HG03439 (cell line): ENCODE results near the gene PREP.
"Not testable (repeated sequence)": the region's sequence is repeated elsewhere in the genome, so short reads cannot be mapped to it uniquely, and the experiment has no call there.

Source experiments
- ATAC-seq: cut with Tn5 transposase; IDR thresholded peaks from one replicate; pipeline ENCODE4 v1.9.1; 2021; ENCODE audit warnings: mild to moderate bottlenecking, moderate library complexity; ENCODE audit not compliant: unreplicated experiment

The PREP gene

DNA sequence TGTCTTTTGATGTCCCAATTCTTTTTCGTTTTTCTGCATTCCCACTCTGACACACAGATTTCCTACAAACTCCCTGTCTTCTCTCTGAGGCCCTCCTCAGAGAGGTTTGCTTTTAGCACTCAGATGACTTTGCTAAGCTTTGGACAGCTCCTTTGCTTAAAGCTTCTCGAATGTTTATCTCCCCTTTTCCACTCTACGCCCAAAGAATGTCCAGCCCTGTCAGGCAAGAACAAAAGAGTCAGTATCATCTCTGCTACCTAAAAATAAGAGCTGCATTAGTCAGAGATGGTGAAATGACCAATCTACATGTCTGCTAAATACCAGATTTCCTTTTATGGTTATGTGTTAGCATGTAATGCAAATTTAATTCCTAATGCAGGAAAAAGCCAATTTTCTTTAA, 56.8 kb downstream of the PREP start:
- no peak for ATAC-seq

DNA sequence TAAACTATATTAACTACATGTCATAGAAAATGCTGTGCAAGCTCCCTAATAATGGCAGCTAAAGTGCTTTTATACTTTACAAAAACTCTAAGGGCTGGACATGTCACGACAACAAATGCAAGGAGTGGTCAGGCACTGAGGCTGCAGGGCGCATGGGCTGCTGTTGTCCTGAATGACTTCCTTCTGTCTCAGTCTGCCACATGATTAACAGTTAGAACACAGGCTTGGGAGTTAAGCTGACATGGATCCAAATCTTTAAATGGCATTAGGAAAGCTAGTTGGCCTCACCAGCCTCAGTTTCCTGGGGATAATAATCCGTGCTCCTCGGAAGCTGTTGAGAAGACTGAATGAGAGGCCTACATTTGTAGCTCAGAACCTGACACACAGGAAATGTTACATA, 57.4 kb downstream of the PREP start:
- ATAC-seq = no peak

DNA sequence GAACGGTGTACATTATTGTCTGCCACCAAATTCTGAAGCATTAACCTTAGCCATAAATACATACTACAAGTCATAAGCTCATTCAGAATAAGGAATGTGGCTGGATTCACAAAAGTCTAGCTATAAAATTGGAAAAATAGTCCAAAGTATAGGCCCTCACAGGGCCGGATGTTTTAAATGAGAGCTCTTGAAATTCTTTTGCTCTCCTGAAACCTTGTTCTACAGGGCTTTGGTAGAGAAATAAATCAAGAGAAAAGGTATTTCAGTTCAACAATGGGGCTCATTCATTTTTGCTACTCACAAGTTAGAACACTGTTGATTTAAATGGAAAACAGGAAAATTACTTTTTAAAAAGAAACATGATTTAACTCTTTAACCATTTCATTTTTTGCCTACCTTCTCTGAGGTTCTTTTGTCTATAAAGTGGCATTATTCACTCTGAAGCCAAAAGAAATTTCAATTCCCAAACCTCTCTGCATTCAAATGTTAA, 58.0 kb downstream of the PREP start:
- ATAC-seq = no peak

DNA sequence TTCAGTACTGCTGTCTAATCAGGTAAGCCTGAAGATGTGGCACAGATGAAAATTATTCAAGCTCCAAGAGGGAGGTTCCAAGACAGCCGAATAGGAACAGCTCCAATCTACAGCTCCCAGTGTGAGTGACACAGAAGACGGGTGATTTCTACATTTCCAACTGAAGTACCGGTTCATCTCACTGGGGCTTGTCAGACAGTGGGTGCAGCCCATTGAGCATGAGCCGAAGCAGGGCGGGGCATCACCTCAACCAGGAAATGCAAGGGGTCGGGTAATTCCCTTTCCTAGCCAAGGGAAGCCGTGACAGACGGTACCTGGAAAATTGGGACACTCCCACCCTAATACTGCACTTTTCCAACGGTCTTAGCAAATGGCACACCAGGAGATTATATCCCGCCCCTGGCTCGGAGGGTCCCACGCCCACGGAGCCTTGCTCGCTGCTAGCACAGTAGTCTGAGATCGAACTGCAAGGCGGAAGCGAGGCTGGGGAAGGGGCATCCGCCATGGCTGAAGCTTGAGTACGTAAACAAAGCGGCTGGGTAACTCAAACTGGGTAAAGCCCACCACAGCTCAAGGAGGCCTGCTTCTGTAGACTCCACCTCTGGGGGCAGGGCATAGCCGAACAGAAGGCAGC, 64.4 kb downstream of the PREP start:
- ATAC-seq = not testable (repeated sequence)

DNA sequence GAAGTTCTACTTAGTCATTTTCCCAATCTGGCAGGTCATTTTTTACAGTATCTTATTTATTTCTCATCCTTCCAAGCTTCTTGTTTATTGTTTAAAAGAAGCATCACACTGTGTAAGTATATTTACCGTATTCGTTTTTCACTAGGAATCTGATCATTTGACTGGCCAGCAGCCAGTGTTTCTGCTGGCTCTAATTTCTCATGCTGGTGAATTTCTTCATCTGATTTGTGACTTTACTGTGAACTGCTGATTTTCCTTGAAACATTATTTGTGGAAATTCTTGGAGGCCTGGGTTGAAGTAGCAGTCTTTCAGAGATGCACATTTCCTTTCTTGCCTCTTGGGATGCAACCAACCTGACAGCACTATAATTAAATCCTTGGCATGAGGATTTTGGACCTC, 65.9 kb downstream of the PREP start:
- no peak for ATAC-seq

DNA sequence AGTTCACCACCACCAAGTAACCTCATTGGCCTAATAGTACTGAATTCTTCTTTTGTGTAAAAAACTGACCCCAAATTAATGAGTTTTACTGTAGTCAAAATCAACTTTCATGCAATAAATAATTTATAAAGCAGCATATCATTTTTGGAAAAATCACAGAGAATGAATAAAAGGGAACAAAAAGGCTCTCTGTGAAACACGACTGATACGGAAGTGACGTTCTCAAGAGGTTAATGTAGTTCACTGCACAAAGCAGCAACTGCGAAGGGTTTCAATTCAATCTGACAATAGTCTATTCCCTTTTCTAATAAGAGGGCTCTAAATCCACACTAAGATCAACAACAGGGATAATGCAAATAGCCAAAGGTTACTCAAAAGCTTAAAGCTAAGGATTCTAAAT, 70.3 kb downstream of the PREP start:
- ATAC-seq = no peak

DNA sequence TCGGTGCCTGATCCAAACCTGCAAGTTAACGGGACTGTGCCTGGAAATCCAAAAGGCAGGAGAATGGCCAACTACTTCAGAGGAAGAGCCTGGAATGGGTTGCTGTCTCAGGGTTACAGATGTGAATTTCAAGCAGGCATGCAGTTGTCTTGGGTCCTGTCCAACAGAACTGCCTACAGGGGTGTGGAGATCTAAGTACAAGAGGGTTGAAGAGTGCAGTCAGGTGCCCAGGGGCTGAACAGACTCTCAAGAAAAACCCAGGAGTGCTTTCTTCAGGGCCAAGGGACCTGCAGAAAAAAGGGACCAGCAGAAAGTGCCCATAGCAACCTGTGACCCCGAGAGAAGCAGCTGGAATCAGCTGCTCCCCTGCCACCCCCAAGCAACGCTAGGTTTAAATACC, 71.0 kb downstream of the PREP start:
- ATAC-seq = no peak

DNA sequence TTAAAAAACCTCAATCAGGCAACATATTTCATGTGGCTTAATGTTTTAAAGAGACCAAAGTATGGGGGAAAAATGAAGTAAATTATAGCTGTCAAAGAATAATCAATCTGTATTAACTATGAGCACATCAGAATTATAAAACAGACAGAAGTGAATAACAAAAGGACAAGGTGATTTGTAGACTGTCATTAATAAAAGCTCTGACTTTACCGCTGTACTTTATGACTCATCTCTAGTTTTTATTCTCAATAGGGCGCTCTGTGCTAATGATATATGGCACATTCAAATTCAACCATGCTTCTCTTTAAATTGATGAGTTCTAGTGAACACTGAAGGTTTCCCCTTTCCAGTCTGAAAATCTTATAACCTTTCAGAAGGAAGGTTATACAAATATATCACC, 72.0 kb downstream of the PREP start:
- peak; percentile 59 for ATAC-seq

DNA sequence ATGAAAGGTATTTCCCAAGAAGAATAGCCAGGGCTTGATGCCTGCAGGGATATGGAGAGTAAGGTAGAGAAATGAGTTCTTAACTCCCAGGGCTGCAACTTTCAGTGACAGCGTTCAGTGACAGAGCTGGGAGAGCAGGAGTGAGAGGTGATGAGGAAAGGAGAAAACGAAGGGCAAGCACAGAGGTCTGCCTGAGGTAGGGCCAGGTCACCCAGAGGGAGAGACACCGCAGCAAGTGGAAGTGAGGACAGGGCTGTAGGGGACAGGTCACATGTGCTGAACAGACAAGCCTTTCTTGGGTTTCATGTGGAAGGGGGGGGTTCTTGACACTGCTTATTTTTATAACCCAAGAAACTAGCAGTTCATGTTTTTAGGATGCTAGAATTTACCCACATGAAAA, 72.5 kb downstream of the PREP start:
- ATAC-seq = no peak

DNA sequence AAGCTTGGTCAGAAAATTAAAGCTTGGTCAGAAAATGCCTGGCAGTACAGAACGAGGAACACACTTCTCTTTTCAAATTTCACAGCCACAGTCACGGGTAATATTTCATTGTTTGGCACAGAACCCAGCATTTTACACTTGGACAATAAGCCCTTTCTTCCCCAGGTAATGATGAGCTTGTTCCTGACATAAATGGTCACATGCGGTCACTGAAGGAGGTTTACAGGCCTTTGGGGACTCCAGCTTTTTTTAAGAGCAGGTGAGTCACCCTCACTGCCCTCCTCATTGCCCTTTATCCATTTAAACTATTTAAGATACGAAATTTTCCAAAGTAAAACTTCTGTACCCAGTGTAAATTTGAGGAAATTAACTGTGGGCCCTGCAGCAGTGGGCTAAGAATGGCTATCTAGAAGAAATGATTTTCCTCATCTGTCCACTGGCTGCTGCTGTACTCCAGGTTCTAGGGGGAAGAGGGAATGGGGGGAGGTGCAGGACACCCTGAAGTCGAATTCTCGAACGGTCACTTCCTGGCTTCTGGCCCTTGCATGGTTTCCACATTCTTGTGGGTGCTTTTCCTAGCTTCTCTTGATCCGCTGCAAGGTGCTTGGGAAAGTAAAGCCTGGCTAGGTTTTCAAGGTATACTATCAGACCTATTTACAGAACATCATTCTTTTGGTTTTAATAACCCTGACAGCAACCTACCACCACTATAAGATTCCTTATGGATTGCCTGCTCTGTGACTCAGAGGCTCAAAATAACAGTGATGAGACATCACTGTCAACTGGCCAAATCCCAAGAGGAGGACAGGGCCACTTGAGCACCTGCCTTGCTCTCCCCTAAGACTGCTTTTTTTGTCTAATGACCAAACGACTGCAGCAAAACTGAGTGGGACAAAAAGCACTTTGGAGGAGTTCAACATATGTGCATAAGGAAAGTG, 75.8 kb downstream of the PREP start:
- no peak for ATAC-seq

DNA sequence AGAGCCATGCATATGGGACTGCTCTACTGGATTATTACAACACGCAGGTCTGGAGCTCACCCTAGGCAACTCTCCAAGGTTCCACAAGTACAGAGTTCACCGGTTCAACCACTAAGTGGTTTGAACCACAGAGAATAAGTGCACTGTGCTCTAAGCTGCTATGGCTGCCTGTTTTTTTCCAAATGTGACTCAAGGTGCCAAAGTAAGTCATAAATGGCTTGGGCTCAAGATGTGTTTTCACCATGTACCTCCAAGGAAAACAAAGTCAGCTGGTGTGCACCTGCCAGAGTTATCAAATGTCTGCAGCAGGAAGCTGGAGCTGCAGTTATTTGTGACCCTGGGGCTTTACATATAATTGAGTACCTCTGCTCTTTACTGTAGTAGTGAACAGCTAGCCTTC, 76.7 kb downstream of the PREP start:
- ATAC-seq = no peak

DNA sequence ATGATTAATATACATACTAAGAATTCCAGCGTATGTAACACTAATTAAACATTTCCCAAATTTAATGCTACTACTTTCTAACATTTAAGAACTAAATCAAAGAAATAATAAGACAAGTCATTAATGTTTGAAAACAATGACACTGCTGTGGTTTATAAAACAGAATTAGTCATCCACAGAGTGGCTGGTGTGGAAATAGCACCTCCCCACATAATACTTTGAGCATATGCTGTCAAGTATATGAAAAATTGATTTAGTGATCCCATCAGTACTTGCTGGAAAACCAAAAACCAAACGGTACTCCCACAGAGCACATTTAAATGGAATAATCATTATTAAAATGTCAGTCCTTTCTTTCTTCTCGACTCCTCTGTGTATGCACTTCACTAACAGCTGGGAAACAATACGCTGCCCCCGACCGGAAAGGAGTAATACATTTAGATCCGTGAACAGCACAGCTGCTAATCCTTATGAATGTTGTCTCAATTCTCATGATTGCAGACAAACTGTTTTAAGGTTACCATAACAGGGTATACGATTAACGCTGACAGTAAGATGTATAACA, 78.4 kb downstream of the PREP start:
- ATAC-seq = no peak

DNA sequence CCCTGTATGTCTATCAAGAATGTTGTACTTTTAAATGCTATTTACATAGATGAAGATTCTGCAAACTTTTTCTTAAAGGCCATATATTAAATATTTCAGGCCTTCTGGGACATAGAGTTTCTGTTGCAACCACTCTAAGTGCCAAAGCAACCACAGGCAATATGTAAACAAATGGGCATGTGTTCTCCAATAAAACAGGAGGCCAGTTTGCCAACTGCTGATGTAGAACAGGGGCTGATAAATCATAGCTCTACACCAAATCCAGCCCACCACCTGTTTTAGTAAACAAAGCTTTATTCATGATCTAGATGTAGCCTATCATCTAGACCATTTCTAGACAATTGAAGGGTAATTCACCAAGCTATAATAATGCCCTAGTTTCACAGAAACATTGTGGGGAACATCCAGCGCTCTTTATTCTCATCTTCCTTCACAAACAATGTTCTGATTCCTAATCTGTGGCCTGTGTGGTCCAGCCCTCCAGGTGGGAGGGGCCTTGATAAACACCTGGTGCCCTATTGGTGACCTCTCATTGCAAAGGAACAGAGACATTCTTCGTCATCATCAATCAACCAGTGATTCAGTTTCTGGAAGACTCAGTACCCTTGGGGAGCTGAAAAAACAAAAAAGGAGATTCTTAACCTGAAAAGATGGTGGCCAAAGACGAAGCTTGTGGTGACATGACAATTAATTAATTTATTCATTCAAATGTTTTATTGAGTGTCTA, 80.2 kb downstream of the PREP start:
- ATAC-seq = no peak

DNA sequence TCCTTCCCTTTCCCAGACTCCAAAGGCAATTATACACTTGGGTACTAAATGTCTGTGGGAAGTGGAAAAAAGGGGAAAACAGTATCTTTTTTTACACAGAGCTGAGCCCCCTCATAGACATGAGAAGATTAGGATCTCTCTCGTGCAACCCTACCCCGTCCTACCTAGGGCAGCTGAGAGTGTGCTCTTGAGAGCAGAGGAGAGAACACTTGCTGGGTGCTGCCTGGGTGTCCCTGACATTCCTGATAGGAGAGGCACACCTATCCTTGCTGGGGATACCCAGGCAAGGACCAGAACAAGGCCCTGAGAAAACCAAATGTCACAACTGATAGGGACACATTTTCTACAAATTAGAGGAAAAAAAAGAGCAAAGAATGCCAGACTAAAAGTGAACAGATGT, 81.2 kb downstream of the PREP start:
- ATAC-seq = no peak

DNA sequence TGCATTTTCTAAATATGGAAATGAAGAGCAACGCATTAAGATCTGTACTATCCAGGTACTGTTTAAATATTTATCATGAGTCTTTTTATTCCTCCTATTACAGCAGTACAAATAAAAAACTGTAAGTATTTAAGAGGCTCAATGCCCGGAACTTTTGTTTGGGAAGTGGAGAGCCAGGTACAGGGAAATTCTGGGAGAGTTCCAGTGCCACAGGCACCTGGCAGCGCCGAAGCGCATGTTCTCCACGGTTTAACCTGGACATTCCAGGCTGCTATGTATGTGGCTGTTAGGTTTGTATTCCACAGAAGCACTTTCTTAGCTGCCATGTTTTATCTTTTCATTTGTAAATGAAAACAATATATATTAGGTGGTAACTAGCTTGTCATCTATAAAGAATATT, 81.7 kb downstream of the PREP start:
- ATAC-seq = no peak

DNA sequence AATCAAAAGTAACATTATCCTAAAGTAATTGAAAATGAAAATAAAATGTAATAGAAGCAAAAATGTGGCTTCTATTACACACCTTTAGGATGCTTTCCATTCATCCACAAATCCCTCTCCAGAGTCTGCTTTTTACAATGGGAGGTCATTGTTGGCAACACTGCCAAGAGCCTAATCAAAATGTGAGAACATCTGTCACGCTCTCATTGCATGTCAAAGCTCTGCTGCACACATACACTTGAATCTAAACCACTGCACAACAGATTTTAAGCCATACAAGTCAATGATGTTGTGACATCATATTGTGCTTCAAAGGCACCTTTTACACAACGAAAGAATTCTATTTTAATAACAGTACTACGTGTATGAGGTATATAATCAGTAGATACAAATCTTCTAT, 82.1 kb downstream of the PREP start:
- ATAC-seq = no peak

DNA sequence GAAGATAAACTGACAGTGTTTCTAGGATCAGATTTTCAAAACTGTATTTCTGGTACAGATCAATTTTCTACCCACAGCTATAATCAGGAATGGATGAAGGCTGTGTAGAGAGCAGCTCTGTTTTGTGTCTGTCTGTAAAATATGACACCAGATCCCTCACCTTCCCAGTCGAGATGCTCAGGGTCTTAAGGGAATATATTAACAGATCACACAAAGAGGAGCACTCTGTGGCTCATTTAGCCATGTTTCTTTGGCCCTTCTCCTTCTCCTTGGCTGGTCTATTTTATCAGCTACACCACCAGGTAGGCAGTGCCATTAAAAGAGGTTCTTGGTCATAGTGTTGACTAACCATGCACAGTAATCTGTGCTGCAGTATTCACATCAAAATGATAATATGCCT, 82.6 kb downstream of the PREP start:
- ATAC-seq = no peak

DNA sequence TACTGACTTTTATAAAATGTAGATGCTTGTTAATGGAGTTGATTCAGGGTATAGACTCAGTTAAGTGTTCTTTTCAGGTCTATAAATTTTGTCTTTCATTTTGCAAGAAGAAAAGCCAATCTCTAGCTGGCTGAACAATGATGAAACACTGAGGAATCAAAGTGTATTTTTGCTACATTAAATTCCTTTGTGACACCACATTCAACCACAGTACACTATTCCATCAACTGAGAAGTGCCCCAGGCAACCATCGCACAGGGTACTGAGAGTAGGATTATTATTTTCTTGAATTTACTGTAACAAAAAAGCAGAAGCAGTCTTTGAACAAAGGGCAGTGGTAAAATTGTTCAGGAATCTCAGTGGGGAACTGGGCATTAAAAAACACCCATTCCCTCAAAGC, 83.6 kb downstream of the PREP start:
- ATAC-seq = no peak

DNA sequence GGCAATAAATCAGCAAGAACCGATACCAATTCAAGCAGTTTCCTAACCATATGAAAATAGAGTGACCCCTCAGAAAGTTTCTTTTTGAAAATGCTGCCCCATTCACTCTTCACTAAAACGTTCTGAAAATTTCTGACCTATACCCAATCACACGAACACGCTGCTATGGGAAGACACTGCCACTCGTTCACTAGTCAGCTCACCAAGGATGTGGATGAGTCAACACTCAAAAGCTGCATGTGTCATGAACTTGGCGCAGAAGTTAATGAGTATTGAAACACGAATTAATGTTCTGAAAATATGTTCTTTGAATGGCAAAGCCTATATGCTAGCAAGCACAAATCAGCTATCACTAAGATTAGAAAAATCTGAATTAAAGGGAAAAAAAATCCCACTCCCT, 84.2 kb downstream of the PREP start:
- no peak for ATAC-seq

DNA sequence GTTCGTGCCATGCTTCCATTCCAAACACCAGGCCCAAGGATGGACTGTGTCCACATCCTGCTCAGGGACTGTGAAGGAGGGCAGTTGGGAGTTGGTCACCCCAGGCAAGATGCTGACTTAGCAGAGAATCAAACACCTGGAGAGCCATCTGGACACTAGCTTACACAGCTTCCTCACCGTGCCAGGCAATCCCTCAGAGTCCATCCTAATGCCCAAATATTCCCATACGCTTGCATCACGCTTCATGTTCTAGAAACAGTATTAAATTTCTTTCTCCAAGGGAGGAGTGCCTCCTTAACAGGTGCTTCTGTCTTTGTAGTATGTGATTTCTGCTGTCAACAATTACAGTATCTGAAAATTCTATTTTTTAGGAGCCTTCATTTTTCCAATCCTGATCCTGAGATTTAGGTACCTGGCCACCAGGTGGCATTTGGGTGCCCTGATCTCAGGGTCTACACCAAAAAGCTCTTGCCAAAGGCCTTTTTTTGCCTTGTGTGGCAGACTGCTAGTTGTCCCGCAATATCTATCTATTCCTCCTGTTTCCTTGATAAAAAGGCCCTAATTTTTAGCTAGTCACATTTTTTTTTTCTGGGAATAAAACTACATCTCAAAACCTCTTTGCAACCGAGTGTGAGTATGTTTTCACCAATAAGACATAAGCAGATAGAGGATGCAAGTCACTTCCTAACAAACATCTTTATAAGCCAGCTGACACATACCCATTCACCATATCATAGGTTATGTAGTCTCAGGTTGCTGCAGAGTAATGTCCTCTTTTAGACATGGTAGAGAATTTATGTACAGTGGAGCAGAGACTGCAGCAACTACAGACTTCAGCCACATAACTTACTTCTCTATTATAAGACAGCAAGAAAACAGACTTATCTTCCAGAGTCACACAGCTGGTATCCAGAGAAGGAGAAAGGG, 85.0 kb downstream of the PREP start:
- ATAC-seq = no peak
